Esophagus muscularis mucosa (tissue), 4 donors: Measurements from ENCODE around the gene TMEM255A. TPM values are rescaled to one million over a fixed set of nuclear protein-coding genes. Genes with fewer than 3 reads are reported as not detected.

Experiments used
- DNase-seq: peaks from one replicate; pipeline ENCODE4 v3.0.0-alpha.2; 2017; ENCODE audit errors: extremely low spot score
- H3K27ac ChIP-seq, 4 donors: fragments of 200-600 bp; sonication (generic); replicated peaks in 1 of 4; 1 replicate in 3 of 4; 2 replicates in 1 of 4; pipeline ENCODE4 v1.5.1; 2016 to 2019; ENCODE audit warnings: mild to moderate bottlenecking in 1 of 4
- H3K27me3 ChIP-seq, 4 donors: fragments of 200-600 bp; sonication (generic); one replicate each; pipeline versions ENCODE4 v1.5.1 to v1.6.0; 2016 to 2019
- H3K36me3 ChIP-seq, 4 donors: fragments of 200-600 bp; sonication (generic); one replicate each; pipeline ENCODE4 v1.5.1; 2016 to 2019
- H3K4me1 ChIP-seq, 4 donors: fragments of 200-600 bp; sonication (generic); one replicate each; pipeline ENCODE4 v1.5.1; 2016 to 2019
- H3K4me3 ChIP-seq, 4 donors: fragments of 200-600 bp; sonication (generic); 1 replicate in 2 of 4; 2 replicates in 2 of 4; pipeline ENCODE4 v1.5.1; 2016 to 2019; ENCODE audit warnings: mild to moderate bottlenecking in 4 of 4, moderate library complexity in 1 of 4
- H3K9me3 ChIP-seq, 4 donors: fragments of 200-600 bp; sonication (generic); 1 replicate in 3 of 4; 2 replicates in 1 of 4; pipeline ENCODE4 v1.5.1; 2016 to 2019
- EP300 ChIP-seq: sonication (generic); formaldehyde crosslinking; IDR thresholded peaks from one replicate; pipeline ENCODE4 v1.6.1; 2017; ENCODE audit warnings: antibody characterized with exemption
- POLR2A ChIP-seq: fragments of 450-650 bp; IDR thresholded peaks from one replicate; pipeline ENCODE4 v1.6.1; 2017; ENCODE audit warnings: antibody characterized with exemption, moderate library complexity, mild to moderate bottlenecking, low read depth
- POLR2AphosphoS5 ChIP-seq, 2 donors: sonication (generic); formaldehyde crosslinking; IDR thresholded peaks; one replicate each; pipeline ENCODE4 v1.6.1; 2017; ENCODE audit warnings: antibody characterized with exemption in 2 of 2
- WGBS: methylation state at CpG from one replicate; pipeline ENCODE4 v1.1.5; 2018; 5-methylcytosine and 5-hydroxymethylcytosine counted together
- intact Hi-C: fragments of 100-400 bp; cut with DNase I; formaldehyde crosslinking; loops from one replicate; pipeline ENCODE4 v1.15.1; 2023
- total RNA-seq, 4 donors: library from RNA; depleted of rRNA; stranded (reverse); fragments of >200 nt; gene quantifications; one replicate each; pipeline versions ENCODE4 v1.1.0 to v1.2.1, GENCODE V29; 2016
- TF ChIP-seq, protein P1 (sequence below), 3 experiments: fragments of 200-600 bp in 2 of 3; fragments of 450-650 bp in 1 of 3; sonication (generic) in 2 of 3; IDR thresholded peaks; one replicate each; pipeline ENCODE4 v1.5.1; 2017 to 2019; ENCODE audit warnings: antibody characterized with exemption in 3 of 3, mild to moderate bottlenecking in 2 of 3, moderate library complexity in 1 of 3

Gene TMEM255A
- total RNA-seq, 4 donors from 2014 or later = 1.2 to 4.7 (median 4.2) TPM

DNA sequence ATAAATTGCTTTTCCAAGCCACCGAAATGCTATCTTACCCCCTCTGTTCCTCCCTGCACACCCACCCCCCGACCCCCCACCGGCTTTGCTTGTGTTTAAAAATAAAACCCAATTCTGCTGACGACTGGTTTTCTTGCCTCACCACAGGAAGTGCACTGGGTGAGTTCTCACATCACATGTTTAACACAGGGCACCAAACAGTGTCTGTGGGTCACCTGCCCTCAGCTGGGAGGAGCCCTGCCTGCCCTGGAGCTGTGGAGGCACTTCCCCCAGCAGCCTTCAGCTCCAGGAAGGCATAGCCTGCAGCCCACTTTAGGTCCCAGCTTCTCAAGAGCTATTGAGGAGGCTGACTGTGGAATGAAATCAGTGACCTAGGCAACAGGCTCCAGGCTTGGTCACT is 8.8 kb downstream of the TMEM255A start:
- no peak overlapping the region for H3K4me3 ChIP-seq
- no peaks in the 10 kb centered on the region for H3K36me3 ChIP-seq
- no peaks in the 10 kb centered on the region for H3K4me1 ChIP-seq
- no peaks in the 10 kb centered on the region for H3K27me3 ChIP-seq
- H3K27ac ChIP-seq = no peak overlapping the region
- intact Hi-C loops = no loop called here
- H3K9me3 ChIP-seq = no peaks in the 10 kb centered on the region
- TF ChIP-seq, protein P1, sequence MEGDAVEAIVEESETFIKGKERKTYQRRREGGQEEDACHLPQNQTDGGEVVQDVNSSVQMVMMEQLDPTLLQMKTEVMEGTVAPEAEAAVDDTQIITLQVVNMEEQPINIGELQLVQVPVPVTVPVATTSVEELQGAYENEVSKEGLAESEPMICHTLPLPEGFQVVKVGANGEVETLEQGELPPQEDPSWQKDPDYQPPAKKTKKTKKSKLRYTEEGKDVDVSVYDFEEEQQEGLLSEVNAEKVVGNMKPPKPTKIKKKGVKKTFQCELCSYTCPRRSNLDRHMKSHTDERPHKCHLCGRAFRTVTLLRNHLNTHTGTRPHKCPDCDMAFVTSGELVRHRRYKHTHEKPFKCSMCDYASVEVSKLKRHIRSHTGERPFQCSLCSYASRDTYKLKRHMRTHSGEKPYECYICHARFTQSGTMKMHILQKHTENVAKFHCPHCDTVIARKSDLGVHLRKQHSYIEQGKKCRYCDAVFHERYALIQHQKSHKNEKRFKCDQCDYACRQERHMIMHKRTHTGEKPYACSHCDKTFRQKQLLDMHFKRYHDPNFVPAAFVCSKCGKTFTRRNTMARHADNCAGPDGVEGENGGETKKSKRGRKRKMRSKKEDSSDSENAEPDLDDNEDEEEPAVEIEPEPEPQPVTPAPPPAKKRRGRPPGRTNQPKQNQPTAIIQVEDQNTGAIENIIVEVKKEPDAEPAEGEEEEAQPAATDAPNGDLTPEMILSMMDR (IDR thresholded peaks at IDR 0.05) = no peak
- TF ChIP-seq POLR2A (no peak), EP300 (no peak), POLR2AphosphoS5 (IDR thresholded peaks at IDR 0.05) (no peak)
- WGBS = 29% methylated on average over 4 of the region's 4 CpGs
- no peak for DNase-seq

DNA sequence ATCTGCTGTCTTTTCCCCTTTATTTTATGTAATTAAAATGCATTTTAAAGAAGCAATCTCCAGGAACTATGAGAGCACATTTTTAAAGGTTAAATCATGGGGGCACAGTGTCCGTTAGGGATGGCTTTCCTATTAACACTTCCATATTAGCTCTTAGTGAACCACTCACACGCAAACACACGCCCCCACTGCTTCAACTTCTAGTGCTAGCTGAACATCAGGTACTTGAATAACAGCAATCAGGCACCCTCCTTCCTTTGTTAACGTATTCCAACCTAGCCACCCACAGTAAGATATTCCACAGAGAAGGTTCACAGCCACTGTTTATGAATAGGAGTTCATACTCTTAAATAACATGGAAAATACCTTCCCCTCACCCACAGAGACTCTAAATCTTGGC is 9.3 kb downstream of the TMEM255A start:
- 35% methylated on average over 4 of the region's 4 CpGs for WGBS
- Histone ChIP-seq H3K4me1 (no peaks in the 10 kb centered on the region), H3K27ac (no peak overlapping the region), H3K9me3 (no peaks in the 10 kb centered on the region), H3K4me3 (no peak overlapping the region), H3K36me3 (no peaks in the 10 kb centered on the region), H3K27me3 (no peaks in the 10 kb centered on the region)
- TF ChIP-seq, protein P1 (IDR thresholded peaks at IDR 0.05) = no peak
- no peak for TF ChIP-seq POLR2A
- no peak for TF ChIP-seq EP300
- no peak for TF ChIP-seq POLR2AphosphoS5 (IDR thresholded peaks at IDR 0.05)
- intact Hi-C loops = no loop called here
- no peak for DNase-seq

DNA sequence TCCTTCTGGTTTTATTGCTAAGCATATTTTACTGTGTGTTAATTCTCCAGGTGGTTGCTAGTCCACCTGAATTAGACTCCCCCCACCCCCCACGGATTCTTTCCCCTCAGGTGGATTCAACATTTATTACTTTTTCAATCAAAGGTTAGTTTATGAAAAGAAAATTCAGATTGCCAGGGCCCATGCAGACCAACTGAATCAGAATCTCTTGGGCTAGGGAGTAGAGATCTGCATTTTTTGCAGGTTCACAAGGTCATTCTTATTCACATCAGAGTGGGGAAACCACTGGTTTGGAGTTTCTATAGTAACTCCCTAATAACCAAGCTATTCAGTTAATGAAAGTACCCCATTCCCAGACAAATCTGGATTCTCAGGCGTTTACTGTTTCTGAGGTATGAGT is 9.8 kb downstream of the TMEM255A start:
- 46% methylated on average over 2 of the region's 2 CpGs for WGBS
- H3K36me3 ChIP-seq = no peaks in the 10 kb centered on the region
- H3K27me3 ChIP-seq = no peaks in the 10 kb centered on the region
- no peaks in the 10 kb centered on the region for H3K4me1 ChIP-seq
- H3K27ac ChIP-seq = no peak overlapping the region
- intact Hi-C loops = no loop called here
- no peak overlapping the region for H3K4me3 ChIP-seq
- TF ChIP-seq POLR2A (no peak), EP300 (no peak), POLR2AphosphoS5 (IDR thresholded peaks at IDR 0.05) (no peak)
- TF ChIP-seq, protein P1 (IDR thresholded peaks at IDR 0.05) = no peak
- no peaks in the 10 kb centered on the region for H3K9me3 ChIP-seq
- DNase-seq = no peak

DNA sequence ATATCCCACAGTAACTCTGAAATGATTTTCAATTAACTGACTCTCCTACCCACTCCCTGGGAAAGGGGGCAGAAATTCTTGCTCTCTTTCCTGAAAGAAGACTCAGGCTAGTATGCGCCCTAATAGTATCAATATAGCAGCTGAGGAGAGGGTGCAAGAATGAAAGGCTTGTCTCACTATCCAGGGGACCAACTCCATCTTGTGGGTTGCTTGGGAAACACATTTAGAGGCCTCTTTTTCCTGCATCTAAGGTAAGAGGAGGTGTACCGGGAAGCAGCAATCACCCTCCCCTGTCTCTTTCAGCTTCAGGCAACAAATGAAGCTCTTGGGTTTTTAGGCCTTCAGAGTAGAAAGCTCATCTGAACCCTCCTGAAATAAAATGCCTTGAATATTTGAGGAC is 11.3 kb downstream of the TMEM255A start:
- no peaks in the 10 kb centered on the region for H3K27me3 ChIP-seq
- no peaks in the 10 kb centered on the region for H3K36me3 ChIP-seq
- TF ChIP-seq EP300 (no peak), POLR2AphosphoS5 (IDR thresholded peaks at IDR 0.05) (no peak), POLR2A (no peak)
- TF ChIP-seq, protein P1 (IDR thresholded peaks at IDR 0.05) = no peak
- 71% methylated on average over 2 of the region's 2 CpGs for WGBS
- H3K9me3 ChIP-seq = no peaks in the 10 kb centered on the region
- H3K27ac ChIP-seq = no peak overlapping the region
- DNase-seq = no peak
- intact Hi-C loops = no loop called here
- no peaks in the 10 kb centered on the region for H3K4me1 ChIP-seq
- no peak overlapping the region for H3K4me3 ChIP-seq

DNA sequence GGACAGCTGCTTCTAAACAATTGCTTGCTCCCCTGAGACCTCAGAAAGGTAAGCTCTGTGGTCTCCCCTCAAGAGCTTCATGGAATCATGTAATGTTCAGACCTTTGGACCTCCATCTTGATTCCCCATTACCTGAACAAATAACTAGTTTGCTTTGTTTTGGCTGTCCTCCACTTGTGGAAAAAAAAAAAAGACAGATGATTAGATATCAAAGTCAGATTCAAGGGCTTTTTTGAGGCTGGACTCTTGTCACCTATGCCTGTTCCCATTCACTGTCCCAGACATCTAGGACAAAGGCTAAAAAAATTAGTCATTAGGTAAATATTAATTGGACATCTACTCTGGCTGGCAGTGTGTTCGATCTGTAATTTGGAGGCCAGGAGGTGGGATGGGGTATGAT is 13.3 kb downstream of the TMEM255A start:
- no peaks in the 10 kb centered on the region for H3K27me3 ChIP-seq
- no peak for DNase-seq
- H3K27ac ChIP-seq = no peak overlapping the region
- no peaks in the 10 kb centered on the region for H3K36me3 ChIP-seq
- no peak for TF ChIP-seq POLR2A
- H3K4me1 ChIP-seq = no peaks in the 10 kb centered on the region
- H3K9me3 ChIP-seq = no peaks in the 10 kb centered on the region
- H3K4me3 ChIP-seq = no peak overlapping the region
- intact Hi-C loops = no loop called here
- 88% methylated on average over 1 of the region's 1 CpG for WGBS
